ENCODE results near the gene DDX59.

Gene DDX59

DNA sequence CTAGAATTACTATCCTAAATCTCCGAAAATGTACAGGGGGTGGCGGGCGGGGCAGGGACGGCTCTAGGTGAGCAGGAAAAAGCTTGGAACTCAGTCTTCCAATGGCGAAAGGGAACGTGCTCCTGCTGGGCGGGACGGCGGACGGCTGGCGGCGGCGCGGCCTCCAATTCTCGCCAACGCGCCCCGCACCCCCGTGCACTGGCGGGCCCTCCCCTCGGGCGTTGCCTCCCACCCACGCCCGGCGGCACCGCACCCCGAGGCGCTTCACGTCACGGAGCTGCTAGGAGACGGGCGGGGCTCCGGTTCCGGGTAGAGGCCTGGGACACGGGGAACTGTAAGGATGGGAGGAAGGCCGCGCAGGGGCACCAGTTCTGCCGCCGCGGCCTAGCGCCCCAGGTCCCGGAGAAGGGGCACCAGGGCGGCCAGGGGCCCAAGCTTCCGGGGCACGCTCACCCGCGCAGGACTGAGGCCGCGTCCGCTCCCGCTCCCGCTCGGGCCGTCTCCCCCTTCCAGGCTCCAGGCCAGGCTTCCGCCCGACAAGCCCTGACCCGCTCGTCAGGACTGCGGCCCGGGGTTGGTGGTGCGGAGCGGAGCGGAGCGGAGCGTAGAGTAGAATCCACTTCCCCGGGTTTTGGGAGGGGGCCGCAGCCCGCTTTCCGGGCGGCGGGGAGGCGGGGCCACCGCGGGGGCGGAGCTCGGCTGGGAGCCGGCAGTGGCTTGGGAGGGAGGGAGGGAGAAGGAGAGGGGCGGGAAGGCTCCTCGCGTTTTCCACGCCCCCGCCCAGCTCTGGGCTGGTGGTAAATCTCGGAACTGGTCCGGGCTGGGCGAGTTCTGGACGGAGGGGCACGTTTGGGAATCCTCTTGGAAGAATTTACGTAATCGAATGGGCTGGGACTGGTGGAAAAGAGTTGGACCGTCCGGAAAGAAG, at the start of gene DDX59:
Gene DDX59 (minus strand): TSS at position 594 of the 928 bp plus-strand sequence. CDS start 3,167 bp downstream, outside the sequence.
- peak; percentile 89 to 97 for DNase-seq

DNA sequence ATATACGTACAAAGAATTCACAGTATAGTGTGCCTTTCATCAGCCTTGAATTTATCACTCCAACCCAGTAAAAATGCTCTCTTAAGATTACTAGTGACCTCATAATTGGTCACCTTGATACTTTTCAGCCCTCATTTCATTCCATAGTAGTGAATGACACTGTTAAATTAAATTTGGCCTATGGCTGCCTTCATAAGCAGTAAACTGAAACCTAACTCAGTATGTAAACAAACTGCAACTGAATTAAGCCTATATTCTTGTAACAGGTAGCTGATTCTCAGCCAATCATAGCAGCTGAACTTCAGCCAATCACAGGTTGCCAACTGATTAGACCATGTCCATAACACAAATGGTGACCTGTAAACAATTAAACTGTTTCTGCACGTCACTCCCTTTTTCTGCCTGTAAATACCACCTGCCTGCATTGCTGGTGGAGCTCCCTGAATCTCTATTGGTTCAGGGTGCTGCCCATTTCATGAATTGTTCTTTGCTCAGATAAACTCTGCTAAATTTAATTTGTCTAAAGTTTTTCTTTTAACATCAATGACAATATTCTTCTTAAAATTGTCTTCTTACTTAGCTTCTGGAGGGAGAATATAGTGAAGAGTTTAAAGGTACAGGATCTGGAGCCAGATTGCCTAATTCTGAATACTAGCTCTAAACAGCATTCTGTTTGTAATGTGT, 44.9 kb upstream of the DDX59 start:
- no peak for DNase-seq

DNA sequence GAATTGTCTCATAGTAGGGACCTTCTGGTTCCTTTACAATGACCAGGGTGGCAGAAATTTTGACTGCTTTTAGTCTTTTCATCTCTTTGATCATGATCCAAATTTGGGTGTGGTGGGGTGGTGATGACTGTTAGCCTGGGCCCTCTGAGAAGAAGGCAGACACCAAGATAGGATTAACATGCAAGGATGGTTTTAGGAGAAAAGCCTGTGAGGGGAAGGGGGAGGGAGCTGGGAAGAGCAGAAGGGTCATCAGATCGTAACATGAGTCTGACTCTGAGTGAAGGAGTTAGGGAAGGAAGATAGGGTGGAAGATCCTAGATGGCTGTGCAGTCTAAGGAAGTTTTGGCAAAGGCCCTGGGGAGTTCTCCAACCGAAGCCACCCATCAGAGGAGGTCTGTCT, 40.5 kb upstream of the DDX59 start:
- no peak for DNase-seq

- DNase-seq, result no peak
Measured at GRCh38 chr1:200708769-200709168, 39.1 kb upstream of the DDX59 start.

- DNase-seq, result no peak
Measured at GRCh38 chr1:200708161-200708560, 38.5 kb upstream of the DDX59 start.

DNA sequence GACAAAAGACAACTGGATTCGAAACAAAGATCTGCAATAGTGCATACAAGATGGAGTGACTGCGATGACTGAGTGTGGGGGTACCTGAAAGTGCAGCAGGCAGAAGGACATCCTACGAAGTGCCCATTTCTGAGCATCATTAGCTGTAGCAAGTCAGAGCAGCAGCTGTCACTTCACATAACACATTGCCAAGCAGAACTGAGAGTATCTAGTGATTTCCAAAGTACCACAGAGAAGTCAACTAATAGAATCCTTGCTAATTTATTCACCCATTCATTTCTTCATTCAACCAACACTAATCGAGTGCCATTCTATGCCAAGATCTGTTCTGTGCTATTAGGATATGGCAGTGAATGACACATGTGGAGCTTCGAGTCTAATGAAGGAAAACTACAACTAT, 37.4 kb upstream of the DDX59 start:
- no peak for DNase-seq

DNA sequence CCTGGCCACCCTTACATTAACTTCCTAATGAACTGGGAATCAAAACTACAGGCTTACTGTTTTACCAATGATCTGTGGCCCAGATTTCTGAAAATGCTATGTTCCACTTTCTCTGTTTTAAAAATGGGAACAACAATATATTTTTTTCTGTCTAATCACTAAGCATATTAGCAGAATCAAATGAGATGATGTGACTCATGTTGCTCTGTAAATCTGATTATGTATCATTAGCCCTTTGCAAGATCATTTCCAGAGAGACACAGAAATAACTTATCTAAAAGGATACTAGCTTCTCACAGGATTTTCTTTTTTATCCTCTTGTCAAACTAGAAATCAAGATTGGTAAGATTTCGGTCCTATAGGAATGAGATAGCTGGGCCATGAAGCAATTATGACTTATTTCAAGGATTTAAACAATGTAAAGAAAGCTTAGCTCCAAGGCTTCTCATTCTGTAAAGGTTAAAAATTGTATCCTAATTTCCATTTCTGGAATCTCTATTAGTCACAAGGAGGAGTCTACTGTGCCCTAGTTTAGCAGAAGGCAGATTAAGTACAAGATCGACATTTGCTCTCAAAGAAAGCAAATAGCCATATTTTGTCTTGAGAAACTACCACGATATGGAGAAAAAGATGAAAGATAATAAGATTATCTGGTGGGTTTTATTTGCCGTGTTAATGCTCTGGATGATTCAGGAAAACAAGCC, 36.6 kb upstream of the DDX59 start:
- DNase-seq, result no peak

- DNase-seq, result no peak
Measured at GRCh38 chr1:200704986-200705500, 35.3 kb upstream of the DDX59 start.

- no peak for DNase-seq
Measured at GRCh38 chr1:200699871-200700270, 30.2 kb upstream of the DDX59 start.

DNA sequence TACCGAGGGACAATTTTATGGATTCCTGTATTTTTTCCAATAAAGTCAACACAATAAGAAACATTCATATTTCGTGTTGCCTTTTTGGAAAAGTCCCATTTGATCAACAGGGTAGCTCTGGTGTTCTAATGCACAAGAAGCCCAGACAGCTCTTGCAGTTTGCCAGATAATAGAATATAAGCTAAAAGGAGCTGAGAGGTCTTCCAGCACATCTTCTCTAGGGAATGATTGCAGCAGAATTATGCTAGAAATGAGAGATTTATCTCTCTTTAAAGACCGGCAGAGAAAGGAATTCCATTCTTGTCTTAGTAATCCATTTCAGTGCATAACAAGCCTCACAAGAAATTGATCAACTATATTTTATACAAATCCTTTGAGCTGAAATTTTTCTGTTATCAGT, 25.0 kb upstream of the DDX59 start:
- no peak for DNase-seq

GRCh38 chr1:200693327-200693726, 23.6 kb upstream of the DDX59 start:
- no peak for DNase-seq

GRCh38 chr1:200692316-200692715, 22.6 kb upstream of the DDX59 start:
- no peak for DNase-seq

DNA sequence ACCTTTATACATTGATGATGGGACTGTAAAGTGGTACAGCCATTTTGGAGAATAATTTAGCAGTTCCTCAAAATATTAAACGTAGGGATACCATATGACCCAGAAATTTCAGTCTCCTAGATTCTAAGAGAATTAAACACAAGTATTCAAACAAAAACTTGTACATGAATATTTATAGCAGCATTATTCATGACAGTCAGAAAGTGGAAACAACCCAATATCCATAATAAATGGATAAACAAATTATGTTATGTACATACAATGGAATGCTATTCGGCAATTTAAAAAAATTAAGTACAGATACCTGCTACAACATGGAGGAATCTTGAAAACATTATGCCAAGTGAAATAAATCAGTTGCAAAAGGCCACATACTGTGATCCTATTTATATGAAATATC, 16.9 kb upstream of the DDX59 start:
- no peak for DNase-seq

DNA sequence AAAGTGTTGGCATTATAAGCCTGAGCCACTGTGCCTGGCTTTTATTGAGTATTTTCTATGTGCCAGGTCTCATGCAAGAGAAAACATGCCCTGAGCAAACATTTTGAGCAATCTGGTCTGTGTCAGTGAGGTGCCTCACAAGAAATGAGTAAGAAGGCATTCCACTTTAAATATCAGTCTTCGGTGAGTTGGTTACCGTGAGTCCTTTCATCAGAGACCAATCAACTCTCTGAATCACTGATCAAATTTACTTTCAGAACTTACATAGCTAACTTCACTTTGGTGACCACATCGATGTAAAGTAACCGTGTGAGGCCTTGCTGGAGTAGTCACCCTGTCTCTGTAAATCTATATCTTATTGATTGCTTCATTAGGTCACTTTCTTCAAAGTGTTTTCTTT, 14.3 kb upstream of the DDX59 start:
- DNase-seq, result no peak

GRCh38 chr1:200683298-200683697, 13.6 kb upstream of the DDX59 start:
- no peak for DNase-seq

DNA sequence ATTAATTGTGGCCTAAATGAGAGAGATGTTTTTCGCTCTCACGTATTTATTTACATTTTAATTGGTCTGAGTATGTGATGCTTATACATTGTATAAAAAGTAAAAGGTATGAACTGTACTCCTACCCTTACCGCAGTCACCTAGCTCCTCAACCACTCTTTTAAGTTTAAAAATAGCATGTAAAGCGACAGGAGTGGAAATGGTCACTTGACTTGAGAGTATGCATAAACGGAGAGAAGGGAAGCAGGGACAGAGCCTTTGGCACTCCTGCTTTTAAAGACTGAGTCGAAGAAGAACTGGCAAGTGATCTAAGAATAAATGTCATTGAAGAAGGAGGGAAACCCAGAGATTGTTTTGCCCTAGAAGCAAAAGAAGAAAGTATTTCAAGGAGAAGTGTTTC, 11.5 kb upstream of the DDX59 start:
- DNase-seq, result no peak

- DNase-seq, result no peak
Measured at GRCh38 chr1:200676829-200677228, 7.1 kb upstream of the DDX59 start.

GRCh38 chr1:200675588-200675852, 5.8 kb upstream of the DDX59 start:
- no peak for DNase-seq

DNA sequence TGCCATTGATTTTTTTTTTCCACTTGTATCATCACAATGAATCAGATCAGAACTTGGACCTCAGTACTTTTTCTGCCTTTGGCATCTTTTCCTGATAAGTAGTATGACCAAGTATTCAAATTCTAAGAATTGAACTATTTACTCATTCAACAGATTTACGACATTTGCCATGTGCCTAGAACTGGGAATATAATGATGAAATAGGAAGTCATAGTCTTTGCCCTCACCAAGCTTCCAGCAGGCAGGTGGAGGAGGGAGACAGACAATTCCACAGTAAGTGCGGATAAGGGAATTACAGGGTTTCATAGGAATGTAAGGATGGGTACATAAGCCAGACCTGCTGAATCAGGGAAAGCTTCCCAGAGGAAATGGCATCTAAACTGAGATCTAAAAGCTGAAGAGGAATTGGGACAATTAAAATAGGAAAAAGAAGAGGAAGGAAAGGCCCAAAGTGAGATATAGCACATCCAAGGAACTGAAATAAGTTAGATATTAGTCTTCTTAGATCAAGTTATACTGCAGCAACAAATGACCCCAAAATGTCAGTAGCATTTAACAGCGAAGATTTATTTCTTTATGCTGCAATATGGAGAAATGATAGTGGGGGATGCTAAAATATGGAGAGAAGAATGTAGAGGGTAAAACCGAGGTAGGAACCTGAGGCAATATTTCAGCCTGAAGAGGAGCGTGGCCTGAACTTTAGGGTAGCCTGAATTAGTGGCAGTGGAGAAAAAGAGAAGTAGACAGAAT, 5.3 kb upstream of the DDX59 start:
- DNase-seq, result no peak

GRCh38 chr1:200673952-200674823, 4.5 kb upstream of the DDX59 start:
- no peak for DNase-seq

DNA sequence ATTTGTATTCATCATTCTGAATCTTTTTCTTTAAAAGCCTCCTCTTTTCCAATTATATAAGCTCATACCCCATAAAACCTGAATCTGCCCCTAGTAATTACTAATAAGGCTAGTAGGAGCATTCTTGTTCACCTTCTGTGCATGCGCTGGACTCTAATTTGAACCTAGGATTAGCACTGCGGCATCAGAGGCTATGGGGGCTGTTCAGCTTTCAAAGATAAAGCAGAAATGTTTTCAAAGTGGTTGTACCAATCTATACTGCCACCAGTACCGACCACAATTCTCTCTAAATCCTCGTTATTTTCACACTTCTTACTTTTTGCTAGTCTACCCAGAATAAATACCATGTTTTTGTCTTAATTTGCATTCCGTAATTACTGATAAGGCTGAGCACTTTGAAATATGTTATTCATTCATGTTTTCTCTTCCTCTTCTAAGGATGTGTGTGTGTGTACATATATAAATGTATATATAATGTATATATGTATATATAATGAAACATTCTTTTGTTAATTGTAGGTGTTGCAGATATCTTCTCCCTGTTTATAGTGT, 1.6 kb upstream of the DDX59 start:
- no peak for DNase-seq

Measured in SHP77 (cell line).